Measurements from ENCODE around the gene ING3. TPM values are rescaled to one million over a fixed set of nuclear protein-coding genes. Genes with fewer than 3 reads are reported as not detected.
"Not testable (repeated sequence)": the region's sequence is repeated elsewhere in the genome, so short reads cannot be mapped to it uniquely, and the experiment has no call there.

Gene ING3
- total RNA-seq, 1 donor from 2014 or later, result 6.8 TPM

GRCh38 chr7:121001234-121001906, 50.8 kb downstream of the ING3 start:
- DNase-seq (ENCODE audit: low spot score in 2 of 2), result no peak
- TF ChIP-seq, protein P1, sequence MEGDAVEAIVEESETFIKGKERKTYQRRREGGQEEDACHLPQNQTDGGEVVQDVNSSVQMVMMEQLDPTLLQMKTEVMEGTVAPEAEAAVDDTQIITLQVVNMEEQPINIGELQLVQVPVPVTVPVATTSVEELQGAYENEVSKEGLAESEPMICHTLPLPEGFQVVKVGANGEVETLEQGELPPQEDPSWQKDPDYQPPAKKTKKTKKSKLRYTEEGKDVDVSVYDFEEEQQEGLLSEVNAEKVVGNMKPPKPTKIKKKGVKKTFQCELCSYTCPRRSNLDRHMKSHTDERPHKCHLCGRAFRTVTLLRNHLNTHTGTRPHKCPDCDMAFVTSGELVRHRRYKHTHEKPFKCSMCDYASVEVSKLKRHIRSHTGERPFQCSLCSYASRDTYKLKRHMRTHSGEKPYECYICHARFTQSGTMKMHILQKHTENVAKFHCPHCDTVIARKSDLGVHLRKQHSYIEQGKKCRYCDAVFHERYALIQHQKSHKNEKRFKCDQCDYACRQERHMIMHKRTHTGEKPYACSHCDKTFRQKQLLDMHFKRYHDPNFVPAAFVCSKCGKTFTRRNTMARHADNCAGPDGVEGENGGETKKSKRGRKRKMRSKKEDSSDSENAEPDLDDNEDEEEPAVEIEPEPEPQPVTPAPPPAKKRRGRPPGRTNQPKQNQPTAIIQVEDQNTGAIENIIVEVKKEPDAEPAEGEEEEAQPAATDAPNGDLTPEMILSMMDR (IDR thresholded peaks at IDR 0.05), result no peak
- intact Hi-C loops (cut with DNase I), result no loop called here
- peak overlapping the region in 1 of 2 donors; percentile 43 for H3K4me3 ChIP-seq
- peak overlapping the region; percentile 83 to 88 for H3K27ac ChIP-seq
- no peaks in the 10 kb centered on the region for H3K27me3 ChIP-seq
- no peaks in the 10 kb centered on the region for H3K36me3 ChIP-seq
- peaks cover 2 to 43% of the 10 kb centered on the region in 2 donors for H3K4me1 ChIP-seq
- H3K9me3 ChIP-seq, result no peaks in the 10 kb centered on the region

GRCh38 chr7:121002048-121002756, 51.6 kb downstream of the ING3 start:
- Histone ChIP-seq H3K27ac (peak overlapping the region; percentile 83 to 88), H3K9me3 (no peaks in the 10 kb centered on the region), H3K27me3 (no peaks in the 10 kb centered on the region), H3K4me1 (peaks cover 2 to 45% of the 10 kb centered on the region in 2 donors), H3K4me3 (no peak overlapping the region), H3K36me3 (no peaks in the 10 kb centered on the region)
- DNase-seq (ENCODE audit: low spot score in 2 of 2), result no peak
- intact Hi-C loops (cut with DNase I), result loop anchor here (2.0 kb wide), 1 partner anchor 17 kb away; no protein-coding TSS in a partner anchor
- TF ChIP-seq, protein P1 (IDR thresholded peaks at IDR 0.05), result peak in 1 of 3 experiments; percentile 25

DNA sequence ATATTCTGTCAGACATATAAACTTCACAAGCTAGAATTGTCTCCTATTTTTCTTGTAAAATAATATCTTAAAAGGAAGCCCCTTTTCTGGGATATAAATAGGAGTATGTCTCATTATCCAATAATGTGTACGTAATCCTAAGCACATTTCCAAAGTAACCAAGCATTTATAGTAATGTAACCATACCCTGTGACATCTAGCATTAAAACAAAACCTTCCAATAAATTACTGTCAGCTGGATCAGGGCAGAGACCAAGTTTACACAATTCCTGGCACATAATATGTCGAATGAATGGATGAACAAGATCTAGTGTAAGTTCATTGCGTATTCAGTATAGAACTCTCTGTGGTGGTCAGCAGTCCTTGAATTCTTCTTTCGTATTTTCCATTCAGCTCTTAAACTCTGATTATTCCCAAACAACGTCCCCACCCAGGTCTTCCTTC, 52.2 kb downstream of the ING3 start:
- H3K27me3 ChIP-seq, result no peaks in the 10 kb centered on the region
- no peaks in the 10 kb centered on the region for H3K36me3 ChIP-seq
- intact Hi-C loops (cut with DNase I), result loop anchor here (2.0 kb wide), 1 partner anchor 16 kb away; no protein-coding TSS in a partner anchor
- TF ChIP-seq, protein P1 (IDR thresholded peaks at IDR 0.05), result no peak
- no peak for DNase-seq (ENCODE audit: low spot score in 2 of 2)
- H3K27ac ChIP-seq, result peak overlapping the region; percentile 83 to 88
- no peaks in the 10 kb centered on the region for H3K9me3 ChIP-seq
- no peak overlapping the region for H3K4me3 ChIP-seq
- peaks cover 2 to 43% of the 10 kb centered on the region in 2 donors for H3K4me1 ChIP-seq

DNA sequence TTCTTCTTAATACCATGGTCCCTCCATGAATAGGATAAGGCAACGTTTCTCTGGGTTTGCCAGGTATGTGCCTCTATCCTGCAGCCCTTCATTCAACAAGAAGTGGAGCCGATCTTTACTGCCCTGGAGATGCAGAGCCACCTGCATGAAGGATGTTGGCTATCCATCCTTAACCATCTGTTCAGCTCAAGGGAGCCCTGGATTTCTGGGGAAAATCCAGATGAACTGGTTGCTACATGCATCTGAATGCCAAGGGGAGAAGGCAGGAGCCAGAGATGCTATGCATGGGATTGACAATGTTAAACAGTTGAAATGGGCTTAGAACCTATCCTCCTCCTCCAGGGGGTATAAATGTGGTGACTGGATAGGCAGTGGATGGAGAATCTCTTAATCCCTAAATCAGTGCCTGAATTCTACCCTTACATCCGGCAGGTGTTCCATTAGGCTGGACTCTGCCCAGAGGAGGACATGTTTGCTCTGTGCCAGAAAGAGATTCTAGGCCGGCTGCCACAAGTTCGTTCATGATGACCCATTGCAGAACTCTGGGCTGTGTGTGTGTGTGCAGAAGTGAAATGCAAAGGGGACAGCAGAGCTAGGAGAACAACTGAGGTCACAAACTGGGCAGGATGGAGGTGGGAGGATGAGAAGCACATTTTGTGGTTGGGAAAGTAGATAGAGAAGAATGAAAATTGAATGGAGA, 53.6 kb downstream of the ING3 start:
- intact Hi-C loops (cut with DNase I), result loop anchor here (2.0 kb wide), 1 partner anchor 15 kb away; no protein-coding TSS in a partner anchor
- TF ChIP-seq, protein P1 (IDR thresholded peaks at IDR 0.05), result no peak
- Histone ChIP-seq H3K4me3 (no peak overlapping the region), H3K36me3 (no peaks in the 10 kb centered on the region), H3K27me3 (no peaks in the 10 kb centered on the region), H3K27ac (peak overlapping the region; percentile 83 to 88), H3K9me3 (no peaks in the 10 kb centered on the region), H3K4me1 (peaks cover 2 to 49% of the 10 kb centered on the region in 2 donors)
- no peak for DNase-seq (ENCODE audit: low spot score in 2 of 2)

DNA sequence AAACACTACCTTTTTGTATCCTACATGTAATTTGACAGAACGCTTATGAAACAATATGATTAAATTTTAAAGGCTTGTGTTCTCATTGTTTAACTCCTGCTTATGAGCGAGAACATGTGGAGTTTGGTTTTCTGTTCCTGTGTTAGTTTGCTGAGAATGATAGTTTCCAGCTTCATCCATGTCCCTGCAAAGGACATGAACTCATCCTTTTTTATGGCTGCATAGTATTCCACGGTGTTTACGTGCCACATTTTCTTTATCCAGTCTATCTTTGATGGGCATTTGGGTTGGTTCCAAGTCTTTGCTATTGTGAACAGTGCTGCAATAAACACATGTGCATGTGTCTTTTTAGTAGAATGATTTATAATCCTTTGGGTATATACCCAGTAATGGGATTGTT, 54.5 kb downstream of the ING3 start:
- H3K4me1 ChIP-seq, result peaks cover 0 to 45% of the 10 kb centered on the region in 2 donors
- H3K27me3 ChIP-seq; intact Hi-C loops (cut with DNase I): not testable (repeated sequence)

More for the DNA sequence above, 54.5 kb downstream of the ING3 start:
- not testable (repeated sequence) for H3K4me3 ChIP-seq; H3K9me3 ChIP-seq; H3K36me3 ChIP-seq; DNase-seq (ENCODE audit: low spot score in 2 of 2)
- peak overlapping the region in 1 of 2 donors; percentile 88 for H3K27ac ChIP-seq

All from ascending aorta (tissue), 2 donors.